ENCODE results near the gene GPRIN3. TPM values are rescaled to one million over a fixed set of nuclear protein-coding genes. Genes with fewer than 3 reads are reported as not detected.
A peak's percentile ranks its signal among the peaks of the same experiment; 100 is the strongest.

Gene GPRIN3
- total RNA-seq, 1 donor from 2014 or later: 34.2 TPM

DNA sequence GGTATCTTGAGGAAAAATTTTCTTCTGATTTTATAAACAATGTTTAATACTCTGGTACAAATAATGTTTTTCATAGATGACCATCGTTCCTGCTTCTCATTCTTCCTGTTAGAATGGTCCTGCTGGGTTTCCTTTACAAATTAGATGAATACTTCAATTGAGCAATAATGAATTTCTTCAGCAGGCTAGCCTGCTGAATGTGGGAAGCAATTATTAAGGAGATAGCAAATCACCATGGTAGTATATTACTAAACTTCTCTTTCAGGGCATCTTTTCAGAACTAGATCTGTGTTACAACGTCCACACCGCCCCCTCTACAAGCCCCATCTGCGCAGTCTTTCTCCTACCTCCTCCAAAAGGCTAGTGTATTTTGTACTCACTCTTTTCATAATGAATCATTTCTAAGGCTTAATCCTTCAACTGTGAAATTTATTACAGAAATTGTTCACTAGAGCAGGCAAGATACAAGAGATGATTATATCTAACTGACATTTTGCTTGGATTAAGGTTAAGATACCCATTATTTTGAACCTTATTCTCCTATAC is 38.4 kb downstream of the GPRIN3 start:
- Histone ChIP-seq H3K4me1 (no peaks in the 10 kb centered on the region), H3K9me3 (no peaks in the 10 kb centered on the region), H3K36me3 (no peaks in the 10 kb centered on the region), H3K4me3 (no peak overlapping the region), H3K27ac (no peak overlapping the region), H3K27me3 (ENCODE audit: low read depth) (no peaks in the 10 kb centered on the region)
- DNase-seq: no peak
- TF ChIP-seq, protein P1, sequence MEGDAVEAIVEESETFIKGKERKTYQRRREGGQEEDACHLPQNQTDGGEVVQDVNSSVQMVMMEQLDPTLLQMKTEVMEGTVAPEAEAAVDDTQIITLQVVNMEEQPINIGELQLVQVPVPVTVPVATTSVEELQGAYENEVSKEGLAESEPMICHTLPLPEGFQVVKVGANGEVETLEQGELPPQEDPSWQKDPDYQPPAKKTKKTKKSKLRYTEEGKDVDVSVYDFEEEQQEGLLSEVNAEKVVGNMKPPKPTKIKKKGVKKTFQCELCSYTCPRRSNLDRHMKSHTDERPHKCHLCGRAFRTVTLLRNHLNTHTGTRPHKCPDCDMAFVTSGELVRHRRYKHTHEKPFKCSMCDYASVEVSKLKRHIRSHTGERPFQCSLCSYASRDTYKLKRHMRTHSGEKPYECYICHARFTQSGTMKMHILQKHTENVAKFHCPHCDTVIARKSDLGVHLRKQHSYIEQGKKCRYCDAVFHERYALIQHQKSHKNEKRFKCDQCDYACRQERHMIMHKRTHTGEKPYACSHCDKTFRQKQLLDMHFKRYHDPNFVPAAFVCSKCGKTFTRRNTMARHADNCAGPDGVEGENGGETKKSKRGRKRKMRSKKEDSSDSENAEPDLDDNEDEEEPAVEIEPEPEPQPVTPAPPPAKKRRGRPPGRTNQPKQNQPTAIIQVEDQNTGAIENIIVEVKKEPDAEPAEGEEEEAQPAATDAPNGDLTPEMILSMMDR (IDR thresholded peaks at IDR 0.05): no peak
- ATAC-seq: no peak
- intact Hi-C loops (cut with DNase I): no loop called here

- TF ChIP-seq, protein P1 (IDR thresholded peaks at IDR 0.05): no peak
- Histone ChIP-seq H3K36me3 (no peaks in the 10 kb centered on the region), H3K27ac (no peak overlapping the region), H3K4me3 (no peak overlapping the region), H3K9me3 (no peaks in the 10 kb centered on the region), H3K4me1 (no peaks in the 10 kb centered on the region), H3K27me3 (ENCODE audit: low read depth) (no peaks in the 10 kb centered on the region)
- no peak for DNase-seq
- peak in 1 of 2 donors; percentile 19 for ATAC-seq
- intact Hi-C loops (cut with DNase I): no loop called here
These were observed 38.9 kb downstream of the GPRIN3 start for GRCh38 chr4:89268679-89269078.

- H3K36me3 ChIP-seq: no peaks in the 10 kb centered on the region
- TF ChIP-seq, protein P1 (IDR thresholded peaks at IDR 0.05): no peak
- ATAC-seq (no peak), DNase-seq (no peak)
- no peak overlapping the region for H3K27ac ChIP-seq
- intact Hi-C loops (cut with DNase I): no loop called here
- no peaks in the 10 kb centered on the region for H3K9me3 ChIP-seq
- no peaks in the 10 kb centered on the region for H3K27me3 ChIP-seq (ENCODE audit: low read depth)
- H3K4me3 ChIP-seq: no peak overlapping the region
- no peaks in the 10 kb centered on the region for H3K4me1 ChIP-seq
These were observed 39.8 kb downstream of the GPRIN3 start for GRCh38 chr4:89267846-89268245.

DNA sequence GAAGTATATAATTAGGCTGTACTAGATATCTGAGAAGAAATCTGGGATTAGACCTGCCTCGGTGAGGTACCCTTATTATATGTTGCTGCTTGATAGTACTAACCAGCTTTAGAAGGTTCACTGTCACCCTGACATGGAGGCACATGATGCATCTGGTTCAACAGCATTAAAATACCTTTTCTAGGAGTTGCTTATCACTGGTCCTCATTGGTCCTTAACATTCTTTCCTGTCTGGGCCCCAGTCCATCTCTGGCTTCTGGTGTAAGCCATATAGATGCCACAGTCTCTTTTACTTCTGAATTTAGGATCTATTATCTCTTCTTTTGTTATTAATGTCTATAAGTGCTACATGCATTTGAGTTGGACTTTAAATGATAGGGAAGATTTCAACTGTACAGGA is 40.2 kb downstream of the GPRIN3 start:
- H3K27ac ChIP-seq: no peak overlapping the region
- intact Hi-C loops (cut with DNase I): no loop called here
- no peak overlapping the region for H3K4me3 ChIP-seq
- no peaks in the 10 kb centered on the region for H3K4me1 ChIP-seq
- no peaks in the 10 kb centered on the region for H3K27me3 ChIP-seq (ENCODE audit: low read depth)
- no peaks in the 10 kb centered on the region for H3K36me3 ChIP-seq
- TF ChIP-seq, protein P1 (IDR thresholded peaks at IDR 0.05): no peak
- no peak for DNase-seq
- H3K9me3 ChIP-seq: no peaks in the 10 kb centered on the region
- ATAC-seq: no peak

DNA sequence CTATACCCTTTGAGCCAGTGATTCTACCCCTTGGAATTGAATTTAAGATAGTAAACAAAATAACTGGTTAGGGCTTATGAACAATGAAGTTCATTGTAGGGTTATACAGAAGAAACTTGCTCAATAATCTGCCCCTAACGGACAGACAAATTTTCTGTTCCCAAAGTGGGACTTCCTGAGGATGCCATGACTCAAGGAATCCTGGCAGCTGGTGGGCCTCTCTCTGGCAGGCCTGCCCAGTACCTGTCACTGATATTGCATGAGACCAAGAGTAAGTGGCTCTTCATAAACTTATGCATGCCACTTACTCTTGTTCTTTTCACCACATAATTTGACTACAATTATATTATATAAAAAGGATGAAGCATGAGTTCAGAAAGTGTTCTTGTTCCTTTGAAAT is 41.5 kb downstream of the GPRIN3 start:
- no peaks in the 10 kb centered on the region for H3K36me3 ChIP-seq
- no peak for DNase-seq
- no peak overlapping the region for H3K4me3 ChIP-seq
- H3K27ac ChIP-seq: no peak overlapping the region
- TF ChIP-seq, protein P1 (IDR thresholded peaks at IDR 0.05): no peak
- H3K9me3 ChIP-seq: no peaks in the 10 kb centered on the region
- H3K4me1 ChIP-seq: no peaks in the 10 kb centered on the region
- H3K27me3 ChIP-seq (ENCODE audit: low read depth): no peaks in the 10 kb centered on the region
- no peak for ATAC-seq
- intact Hi-C loops (cut with DNase I): no loop called here

DNA sequence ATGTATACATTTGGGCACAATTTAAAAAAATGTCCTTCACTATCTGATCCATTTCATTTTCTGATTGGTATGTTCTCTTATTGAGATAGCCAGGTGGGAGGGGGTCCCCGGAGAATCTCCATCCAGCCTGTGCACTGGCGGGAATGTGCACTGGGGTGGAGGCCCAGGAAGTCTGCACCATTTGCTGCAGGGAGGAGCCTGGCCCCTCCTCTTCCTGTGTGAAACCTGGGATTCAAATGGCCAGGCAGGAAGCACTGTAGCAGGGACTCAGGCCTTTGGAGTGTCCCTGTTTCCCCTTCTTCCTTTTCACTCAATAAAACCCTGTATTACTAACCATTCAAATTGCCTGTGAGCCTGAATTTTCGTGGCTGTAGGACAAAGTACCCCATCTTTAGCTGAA is 44.3 kb downstream of the GPRIN3 start:
- ATAC-seq (no peak), DNase-seq (no peak)
- no peak overlapping the region for H3K27ac ChIP-seq
- no peak overlapping the region for H3K4me3 ChIP-seq
- H3K36me3 ChIP-seq: no peaks in the 10 kb centered on the region
- intact Hi-C loops (cut with DNase I): no loop called here
- TF ChIP-seq, protein P1 (IDR thresholded peaks at IDR 0.05): no peak
- H3K9me3 ChIP-seq: no peaks in the 10 kb centered on the region
- H3K27me3 ChIP-seq (ENCODE audit: low read depth): no peaks in the 10 kb centered on the region
- H3K4me1 ChIP-seq: no peaks in the 10 kb centered on the region
